A549 (cell line): ENCODE measurements around the gene MYOZ1. TPM values are rescaled to one million over a fixed set of nuclear protein-coding genes. Genes with fewer than 3 reads are reported as not detected.
A peak's percentile ranks its signal among the peaks of the same experiment; 100 is the strongest.

Source experiments
- ATAC-seq, 2 experiments: fragments of 200-7000 bp in 1 of 2; fragments of >200 bp in 1 of 2; cut with Nextera tagmentation in 1 of 2; cut with Tn5 transposase in 1 of 2; 3 replicates each; pipeline versions ENCODE4 v1.8.0 to v1.9.1; 2018 to 2020; ENCODE audit warnings: mild to moderate bottlenecking in 1 of 2, moderate library complexity in 1 of 2
- CTCF ChIA-PET: fragments of 300-600 bp; sonication (Branson Sonifier 250); formaldehyde crosslinking; extraction: SDS; loops from one replicate; lab custom pipeline; 2021; ENCODE audit warnings: antibody characterized with exemption, inconsistent platforms; lab: Yijun Ruan, JAX
- POLR2A ChIA-PET: fragments of 350-600 bp; formaldehyde crosslinking; extraction: SDS; loops from one replicate; lab custom pipeline; 2021; ENCODE audit warnings: antibody characterized with exemption, inconsistent platforms; lab: Yijun Ruan, JAX
- DNase-seq, 2 experiments: peaks; one replicate each; pipeline versions ENCODE4 v3.0.0 to v3.0.0-alpha.2; 2011 to 2016; ENCODE audit warnings: low read depth in 1 of 2, low spot score in 1 of 2
- FAIRE-seq: peaks from 2 replicates; lab custom pipeline; 2011; peaks lifted over from hg19 to GRCh38; lab: Jason Lieb, UNC
- H3K27ac ChIP-seq, 2 experiments: fragments of >200 bp; sonication (Bioruptor Twin); formaldehyde crosslinking; 3 replicates each; pipeline ENCODE4 v1.5.1; 2016 to 2017
- H3K4me1 ChIP-seq: fragments of >200 bp; sonication (Bioruptor Twin); formaldehyde crosslinking; 3 replicates; pipeline ENCODE4 v1.6.1; 2016
- H3K4me2 ChIP-seq: fragments of >200 bp; sonication (Bioruptor Twin); formaldehyde crosslinking; 3 replicates; pipeline ENCODE4 v1.6.1; 2016
- H3K4me3 ChIP-seq: fragments of >200 bp; sonication (Bioruptor Twin); formaldehyde crosslinking; 3 replicates; pipeline ENCODE4 v1.5.1; 2016
- H3K9me3 ChIP-seq: fragments of >200 bp; sonication (Bioruptor Twin); formaldehyde crosslinking; 3 replicates; pipeline ENCODE4 v1.6.1; 2016
- CBX8 ChIP-seq: fragments of 200-600 bp; sonication (generic); IDR thresholded peaks from 2 replicates; pipeline ENCODE4 v1.6.1; 2016
- CEBPB ChIP-seq, 2 experiments: fragments of >200 bp in 1 of 2; sonication (Bioruptor Twin) in 1 of 2; formaldehyde crosslinking in 1 of 2; IDR thresholded peaks; 2 replicates each; pipeline ENCODE4 v1.6.1; 2012 to 2016
- CHD4 ChIP-seq: fragments of 200-600 bp; sonication (generic); IDR thresholded peaks from 2 replicates; pipeline ENCODE4 v1.6.1; 2016; ENCODE audit warnings: antibody characterized with exemption, mild to moderate bottlenecking, borderline replicate concordance
- EHF ChIP-seq: fragments of 250-450 bp; sonication (Bioruptor Pico); IDR thresholded peaks from 2 replicates; pipeline ENCODE4 v1.5.0; 2020; ENCODE audit warnings: mild to moderate bottlenecking
- EP300 ChIP-seq, 2 experiments: fragments of >200 bp; sonication (Bioruptor Twin); formaldehyde crosslinking; IDR thresholded peaks; 2 replicates in 1 of 2; 3 replicates in 1 of 2; pipeline ENCODE4 v1.6.1; 2016 to 2017
- ESRRA ChIP-seq: fragments of 150-350 bp; IDR thresholded peaks from 2 replicates; pipeline ENCODE4 v1.6.1; 2014; ENCODE audit warnings: mild to moderate bottlenecking, low read length, borderline replicate concordance
- HDAC2 ChIP-seq: fragments of 200-600 bp; sonication (generic); IDR thresholded peaks from 2 replicates; pipeline ENCODE4 v1.6.1; 2016
- HES2 ChIP-seq: fragments of >200 bp; sonication (Bioruptor Twin); formaldehyde crosslinking; IDR thresholded peaks from 2 replicates; pipeline ENCODE4 v1.6.1; 2016
- HEYL ChIP-seq: fragments of 250-450 bp; sonication (Bioruptor Pico); IDR thresholded peaks from 2 replicates; pipeline ENCODE4 v1.8.0; 2021; ENCODE audit warnings: mild to moderate bottlenecking, moderate library complexity
- HMGXB4 ChIP-seq: fragments of 250-450 bp; sonication (Bioruptor Pico); IDR thresholded peaks from 2 replicates; pipeline ENCODE4 v1.5.0; 2021; ENCODE audit warnings: mild to moderate bottlenecking, moderate library complexity, borderline replicate concordance
- HOXA7 ChIP-seq: fragments of 250-450 bp; sonication (Bioruptor Pico); IDR thresholded peaks from 2 replicates; pipeline ENCODE4 v1.5.0; 2020; ENCODE audit warnings: mild to moderate bottlenecking, moderate library complexity
- HOXB13 ChIP-seq: fragments of 250-450 bp; sonication (Bioruptor Pico); IDR thresholded peaks from 2 replicates; pipeline ENCODE4 v1.5.0; 2020; ENCODE audit warnings: low read depth, mild to moderate bottlenecking, moderate library complexity
- JUN ChIP-seq, 2 experiments: fragments of >200 bp; sonication (Bioruptor Twin); formaldehyde crosslinking; IDR thresholded peaks; 2 replicates in 1 of 2; 3 replicates in 1 of 2; pipeline ENCODE4 v1.6.1; 2016 to 2017
- KDM1A ChIP-seq: fragments of 200-600 bp; sonication (generic); IDR thresholded peaks from 2 replicates; pipeline ENCODE4 v1.6.1; 2016; ENCODE audit warnings: low read depth, mild to moderate bottlenecking
- MAFK ChIP-seq: fragments of 450-650 bp; IDR thresholded peaks from 2 replicates; pipeline ENCODE4 v1.6.1; 2014; ENCODE audit not compliant: partially characterized antibody
- NPAS2 ChIP-seq: fragments of 250-450 bp; sonication (Bioruptor Pico); IDR thresholded peaks from 2 replicates; pipeline ENCODE4 v1.8.0; 2022; ENCODE audit warnings: mild to moderate bottlenecking, moderate library complexity, borderline replicate concordance
- POLR2A ChIP-seq: IDR thresholded peaks from 2 replicates; pipeline ENCODE4 v1.6.1; 2012; ENCODE audit warnings: mild to moderate bottlenecking, low read length
- RAD21 ChIP-seq, 2 experiments: fragments of >200 bp in 1 of 2; sonication (Bioruptor Twin) in 1 of 2; formaldehyde crosslinking in 1 of 2; IDR thresholded peaks in 1 of 2; conservative IDR thresholded peaks in 1 of 2; 2 replicates in 1 of 2; 3 replicates in 1 of 2; pipeline ENCODE4 v1.6.1; 2012 to 2018; ENCODE audit warnings: inconsistent platforms in 1 of 2
- REST ChIP-seq: fragments of 200-600 bp; sonication (generic); IDR thresholded peaks from 2 replicates; pipeline ENCODE4 v1.6.1; 2016; ENCODE audit warnings: antibody characterized with exemption, mild to moderate bottlenecking, moderate library complexity
- SMC3 ChIP-seq: fragments of >200 bp; sonication (Bioruptor Twin); formaldehyde crosslinking; IDR thresholded peaks from 3 replicates; pipeline ENCODE4 v1.6.1; 2018; ENCODE audit warnings: inconsistent platforms
- TP53 ChIP-seq: fragments of 250-450 bp; sonication (Bioruptor Pico); IDR thresholded peaks from 2 replicates; pipeline ENCODE4 v1.5.0; 2021; ENCODE audit warnings: mild to moderate bottlenecking, moderate library complexity
- ZFP36 ChIP-seq: fragments of 450-650 bp; IDR thresholded peaks from 2 replicates; pipeline ENCODE4 v1.6.1; 2014; ENCODE audit warnings: borderline replicate concordance; ENCODE audit not compliant: partially characterized antibody
- WGBS: methylation state at CpG from one replicate; pipeline ENCODE4 v1.1.6; 2017; ENCODE audit errors: missing lambda C conversion rate; 5-methylcytosine and 5-hydroxymethylcytosine counted together
- polyA plus RNA-seq, 4 experiments: library from polyadenylated mRNA; depleted of rRNA in 3 of 4; stranded (reverse); fragments of >200 nt; fragmentation: RNase III in 1 of 4; extraction: RNeasy Plus Mini Kit Qiagen cat#74134 plus additional on column Dnase treatment in 1 of 4; gene quantifications; 2 replicates in 3 of 4; 3 replicates in 1 of 4; pipeline ENCODE4 v1.2.3, GENCODE V29; 2011 to 2017
- TF ChIP-seq, protein P1 (sequence below): fragments of >200 bp; sonication (Bioruptor Twin); formaldehyde crosslinking; IDR thresholded peaks from 3 replicates; pipeline ENCODE4 v1.5.1; 2016
- TF ChIP-seq, protein P2 (sequence below): fragments of 250-450 bp; sonication (Bioruptor Pico); IDR thresholded peaks from 2 replicates; pipeline ENCODE4 v1.5.0; 2020; ENCODE audit warnings: low read depth, mild to moderate bottlenecking, moderate library complexity

MYOZ1 gene
- polyA plus RNA-seq, 2 of the 4 experiments (the other 2 are of a cell fraction): 0.04 TPM; not detected in 1

DNA sequence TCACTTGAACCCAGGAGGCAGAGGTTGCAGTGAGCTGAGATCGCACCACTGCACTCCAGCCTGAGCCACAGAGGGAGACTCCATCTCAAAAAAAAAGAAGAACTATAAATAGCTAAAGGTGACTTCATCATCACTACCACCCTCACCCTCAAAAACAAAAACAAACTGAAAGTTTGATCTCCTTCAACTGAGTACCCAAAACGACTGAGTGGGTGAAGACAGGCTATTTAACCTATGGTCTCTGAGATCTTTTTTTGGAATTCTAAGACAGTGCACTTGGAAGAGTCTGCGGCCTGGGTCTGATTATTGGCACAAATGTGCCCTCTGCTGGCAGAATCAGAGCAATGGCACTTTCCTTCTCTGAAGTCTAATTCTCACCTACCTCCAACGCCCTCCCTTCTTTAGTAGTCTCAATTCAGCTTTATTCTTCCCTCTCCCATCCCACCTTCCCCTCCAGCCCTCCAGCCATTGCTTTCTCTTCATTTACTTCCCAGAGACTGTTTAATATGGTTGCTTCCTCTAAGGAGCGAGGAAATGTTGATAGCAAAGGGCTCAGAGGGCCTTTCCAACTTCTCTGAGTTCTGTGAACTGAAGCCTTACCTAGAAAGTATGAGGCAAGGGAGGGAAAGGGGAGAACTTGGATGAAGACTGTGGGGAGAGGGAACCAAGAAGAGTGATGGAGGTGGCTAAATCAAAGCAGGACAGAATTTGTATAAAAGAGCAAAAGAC, 2.9 kb upstream of the MYOZ1 start:
- H3K4me3 ChIP-seq: no peak overlapping the region
- FAIRE-seq: no peak
- H3K27ac ChIP-seq: no peak overlapping the region
- TF ChIP-seq SMC3 (peak; percentile 98), HMGXB4 (no peak), RAD21 (conservative IDR thresholded peaks at IDR 0.05 in 1 of 2, IDR thresholded peaks at IDR 0.05 in 1 of 2) (peak; percentile 95 to 98)
- TF ChIP-seq, protein P1, sequence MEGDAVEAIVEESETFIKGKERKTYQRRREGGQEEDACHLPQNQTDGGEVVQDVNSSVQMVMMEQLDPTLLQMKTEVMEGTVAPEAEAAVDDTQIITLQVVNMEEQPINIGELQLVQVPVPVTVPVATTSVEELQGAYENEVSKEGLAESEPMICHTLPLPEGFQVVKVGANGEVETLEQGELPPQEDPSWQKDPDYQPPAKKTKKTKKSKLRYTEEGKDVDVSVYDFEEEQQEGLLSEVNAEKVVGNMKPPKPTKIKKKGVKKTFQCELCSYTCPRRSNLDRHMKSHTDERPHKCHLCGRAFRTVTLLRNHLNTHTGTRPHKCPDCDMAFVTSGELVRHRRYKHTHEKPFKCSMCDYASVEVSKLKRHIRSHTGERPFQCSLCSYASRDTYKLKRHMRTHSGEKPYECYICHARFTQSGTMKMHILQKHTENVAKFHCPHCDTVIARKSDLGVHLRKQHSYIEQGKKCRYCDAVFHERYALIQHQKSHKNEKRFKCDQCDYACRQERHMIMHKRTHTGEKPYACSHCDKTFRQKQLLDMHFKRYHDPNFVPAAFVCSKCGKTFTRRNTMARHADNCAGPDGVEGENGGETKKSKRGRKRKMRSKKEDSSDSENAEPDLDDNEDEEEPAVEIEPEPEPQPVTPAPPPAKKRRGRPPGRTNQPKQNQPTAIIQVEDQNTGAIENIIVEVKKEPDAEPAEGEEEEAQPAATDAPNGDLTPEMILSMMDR: peak; percentile 93
- ChIA-PET POLR2A (interaction anchor here (1.0 kb wide), 1 partner anchor 149 kb away, joined by 4 read pairs; the partner anchor contains the start of gene PPP3CB), CTCF (interaction anchor here (0.6 to 15.6 kb wide), 45 partner anchors 8 to 422 kb away, joined by 3 to 378 read pairs (median 5); partner anchors contain the start of genes PPP3CB, SYNPO2L and USP54)
- DNase-seq: peak; percentile 71 to 81
- no peaks in the 10 kb centered on the region for H3K9me3 ChIP-seq
- WGBS: 25% methylated on average over 5 of the region's 5 CpGs
- no peak overlapping the region for H3K4me2 ChIP-seq
- ATAC-seq: peak; percentile 86 to 88
- H3K4me1 ChIP-seq: no peaks in the 10 kb centered on the region

- ChIA-PET POLR2A (interaction anchor here (1.0 kb wide), 1 partner anchor 148 kb away, joined by 4 read pairs; the partner anchor contains the start of gene PPP3CB), CTCF (interaction anchor here (0.7 to 15.6 kb wide), 37 partner anchors 9 to 380 kb away, joined by 3 to 378 read pairs (median 5); partner anchors contain the start of genes SYNPO2L and USP54)
- ATAC-seq: no peak
- WGBS: 80% methylated on average over 2 of the region's 2 CpGs
- no peaks in the 10 kb centered on the region for H3K4me1 ChIP-seq
- no peak for DNase-seq
- no peak for FAIRE-seq
- no peak for TF ChIP-seq NPAS2
- TF ChIP-seq TP53 (CRISPR knock-in tag): no peak
- no peak for TF ChIP-seq HOXA7 (CRISPR knock-in tag)
- TF ChIP-seq HDAC2: no peak
- TF ChIP-seq CBX8: no peak
- TF ChIP-seq EHF: no peak
- no peak for TF ChIP-seq POLR2A
- no peak for TF ChIP-seq HOXB13 (CRISPR knock-in tag)
- TF ChIP-seq EP300 (IDR thresholded peaks at IDR 0.05): no peak
- TF ChIP-seq ZFP36: no peak
- TF ChIP-seq ESRRA: no peak
- H3K27ac ChIP-seq: no peak overlapping the region
- H3K9me3 ChIP-seq: no peaks in the 10 kb centered on the region
- no peak overlapping the region for H3K4me2 ChIP-seq
- H3K4me3 ChIP-seq: no peak overlapping the region
These were observed 2.1 kb upstream of the MYOZ1 start for GRCh38 chr10:73643362-73643761.

GRCh38 chr10:73639286-73639685, 2.0 kb downstream of the MYOZ1 start:
- POLR2A ChIA-PET: no interaction called here
- FAIRE-seq (no peak), DNase-seq (no peak), ATAC-seq (no peak)
- no peaks in the 10 kb centered on the region for H3K9me3 ChIP-seq
- no peak overlapping the region for H3K4me3 ChIP-seq
- WGBS: 60% methylated on average over 3 of the region's 3 CpGs
- CTCF ChIA-PET: interaction anchor here (0.6 to 15.6 kb wide), 2 partner anchors 107 to 132 kb away, joined by 3 to 378 read pairs; no protein-coding TSS in a partner anchor
- H3K4me1 ChIP-seq: no peaks in the 10 kb centered on the region
- H3K4me2 ChIP-seq: no peak overlapping the region
- H3K27ac ChIP-seq: no peak overlapping the region
- TF ChIP-seq JUN (IDR thresholded peaks at IDR 0.05): no peak
- TF ChIP-seq KDM1A: no peak
- TF ChIP-seq HES2: no peak
- no peak for TF ChIP-seq HEYL (CRISPR knock-in tag)
- TF ChIP-seq, protein P2, sequence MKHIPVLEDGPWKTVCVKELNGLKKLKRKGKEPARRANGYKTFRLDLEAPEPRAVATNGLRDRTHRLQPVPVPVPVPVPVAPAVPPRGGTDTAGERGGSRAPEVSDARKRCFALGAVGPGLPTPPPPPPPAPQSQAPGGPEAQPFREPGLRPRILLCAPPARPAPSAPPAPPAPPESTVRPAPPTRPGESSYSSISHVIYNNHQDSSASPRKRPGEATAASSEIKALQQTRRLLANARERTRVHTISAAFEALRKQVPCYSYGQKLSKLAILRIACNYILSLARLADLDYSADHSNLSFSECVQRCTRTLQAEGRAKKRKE: no peak
- TF ChIP-seq CEBPB (IDR thresholded peaks at IDR 0.05): no peak
- TF ChIP-seq ZFP36: no peak
- no peak for TF ChIP-seq MAFK
- no peak for TF ChIP-seq CHD4
- no peak for TF ChIP-seq REST
